ENCODE data around the gene SLC51A. TPM values are rescaled to one million over a fixed set of nuclear protein-coding genes. Genes with fewer than 3 reads are reported as not detected.
"Not testable (repeated sequence)": the region's sequence is repeated elsewhere in the genome, so short reads cannot be mapped to it uniquely, and the experiment has no call there.

The SLC51A gene
- under 1 TPM in 1 of 4 donors, not detected in 3; 0.39 TPM for total RNA-seq
- under 1 TPM; 0.31 to 0.44 (median 0.40) TPM for polyA plus RNA-seq
- long read RNA-seq, donor 1, partial matches to known transcripts, result 0 of 2 reads
- long read RNA-seq, donor 1, other reads (novel, unspliced or antisense), result 2 of 2 reads
- long read RNA-seq, donor 2, partial matches to known transcripts, result 0 of 17 reads
- long read RNA-seq, donor 2, other reads (novel, unspliced or antisense), result 17 of 17 reads

GRCh38 chr3:196216089-196216564 is at the start of gene SLC51A:
Gene SLC51A, plus strand, starts transcription at chr3:196216534. Its CDS starts 179 bp downstream, at chr3:196216713.
- H3K27me3 ChIP-seq (ENCODE audit: insufficient read depth in 3 of 3, low read length in 2 of 3), result no peaks in the 10 kb centered on the region
- H3K9me3 ChIP-seq, result no peaks in the 10 kb centered on the region
- intact Hi-C loops (cut with DNase I), result no loop called here
- H3K27ac ChIP-seq, result no peak within 1 kb of the TSS
- no peak for DNase-seq
- H3K36me3 ChIP-seq (ENCODE audit: insufficient read depth in 1 of 2, low read depth in 1 of 2), result no peaks in the 10 kb centered on the region
- peak in 3 of 4 donors; percentile 14 to 40 (median 39) for ATAC-seq
- WGBS, 3 donors, result 46 to 55% (median 51%) methylated on average over 15 of the region's 15 CpGs
- H3K4me1 ChIP-seq, result peaks cover 3% of the 10 kb centered on the region
- no peak within 1 kb of the TSS for H3K4me3 ChIP-seq
- TF ChIP-seq CTCF (IDR thresholded peaks at IDR 0.05), result no peak

GRCh38 chr3:196166741-196167140 is 49.6 kb upstream of the SLC51A start:
- DNase-seq (peak in 1 of 2 donors; percentile 9), ATAC-seq (no peak)
- Histone ChIP-seq H3K9me3 (no peaks in the 10 kb centered on the region), H3K27ac (peak overlapping the region; percentile 87), H3K36me3 (ENCODE audit: insufficient read depth in 1 of 2, low read depth in 1 of 2) (no peaks in the 10 kb centered on the region), H3K27me3 (ENCODE audit: insufficient read depth in 3 of 3, low read length in 2 of 3) (no peaks in the 10 kb centered on the region), H3K4me1 (peaks cover 14% of the 10 kb centered on the region), H3K4me3 (no peak overlapping the region)
- intact Hi-C loops (cut with DNase I), result no loop called here
- TF ChIP-seq CTCF (IDR thresholded peaks at IDR 0.05), result no peak
- WGBS, 3 donors, result 84 to 90% (median 88%) methylated on average over 7 of the region's 7 CpGs

GRCh38 chr3:196168808-196169391 is 47.4 kb upstream of the SLC51A start:
- Histone ChIP-seq H3K36me3 (ENCODE audit: insufficient read depth in 1 of 2, low read depth in 1 of 2) (no peaks in the 10 kb centered on the region), H3K9me3 (no peaks in the 10 kb centered on the region), H3K4me1 (peaks cover 8% of the 10 kb centered on the region), H3K27me3 (ENCODE audit: insufficient read depth in 3 of 3, low read length in 2 of 3) (no peaks in the 10 kb centered on the region), H3K27ac (peak overlapping the region; percentile 23), H3K4me3 (no peak overlapping the region)
- peak in 1 of 2 donors; percentile 36 for DNase-seq
- no peak for TF ChIP-seq CTCF (IDR thresholded peaks at IDR 0.05)
- WGBS, 3 donors, result 20 to 27% (median 26%) methylated on average over 6 of the region's 6 CpGs
- intact Hi-C loops (cut with DNase I), result no loop called here
- no peak for ATAC-seq

- DNase-seq (peak in 1 of 2 donors; percentile 16), ATAC-seq (no peak)
- TF ChIP-seq CTCF (IDR thresholded peaks at IDR 0.05), result no peak
- Histone ChIP-seq H3K27ac (no peak overlapping the region), H3K4me3 (no peak overlapping the region), H3K4me1 (peaks cover 11% of the 10 kb centered on the region), H3K36me3 (ENCODE audit: insufficient read depth in 1 of 2, low read depth in 1 of 2) (no peaks in the 10 kb centered on the region), H3K9me3 (no peaks in the 10 kb centered on the region), H3K27me3 (ENCODE audit: insufficient read depth in 3 of 3, low read length in 2 of 3) (no peaks in the 10 kb centered on the region)
- WGBS, 3 donors, result 83 to 86% (median 84%) methylated on average over 5 of the region's 5 CpGs
- intact Hi-C loops (cut with DNase I), result no loop called here
Measured at GRCh38 chr3:196169836-196170240, 46.5 kb upstream of the SLC51A start.

- H3K9me3 ChIP-seq; H3K36me3 ChIP-seq (ENCODE audit: insufficient read depth in 1 of 2, low read depth in 1 of 2); ATAC-seq; H3K27ac ChIP-seq; H3K27me3 ChIP-seq (ENCODE audit: insufficient read depth in 3 of 3, low read length in 2 of 3); DNase-seq; intact Hi-C loops (cut with DNase I); H3K4me3 ChIP-seq: not testable (repeated sequence)
- peaks cover 13% of the 10 kb centered on the region for H3K4me1 ChIP-seq
- WGBS, 3 donors, result 95 to 96% (median 96%) methylated on average over 12 of the region's 12 CpGs
Measured at GRCh38 chr3:196170296-196170695, 46.0 kb upstream of the SLC51A start.

All from psoas muscle (tissue), 8 donors.